Prostate gland (tissue), 2 donors: ENCODE results near the gene NR3C1.

Experiments used
- POLR2A ChIP-seq: fragments of 450-650 bp; IDR thresholded peaks from one replicate; pipeline ENCODE4 v1.6.1; 2016; ENCODE audit warnings: antibody characterized with exemption, mild to moderate bottlenecking
- TF ChIP-seq, protein P1 (sequence below), 4 experiments: fragments of 200-600 bp in 2 of 4; fragments of 450-650 bp in 2 of 4; sonication (generic) in 2 of 4; IDR thresholded peaks; 1 replicate in 3 of 4; 2 replicates in 1 of 4; pipeline ENCODE4 v1.5.1; 2016 to 2019; ENCODE audit warnings: antibody characterized with exemption in 4 of 4, mild to moderate bottlenecking in 2 of 4, moderate library complexity in 2 of 4

DNA sequence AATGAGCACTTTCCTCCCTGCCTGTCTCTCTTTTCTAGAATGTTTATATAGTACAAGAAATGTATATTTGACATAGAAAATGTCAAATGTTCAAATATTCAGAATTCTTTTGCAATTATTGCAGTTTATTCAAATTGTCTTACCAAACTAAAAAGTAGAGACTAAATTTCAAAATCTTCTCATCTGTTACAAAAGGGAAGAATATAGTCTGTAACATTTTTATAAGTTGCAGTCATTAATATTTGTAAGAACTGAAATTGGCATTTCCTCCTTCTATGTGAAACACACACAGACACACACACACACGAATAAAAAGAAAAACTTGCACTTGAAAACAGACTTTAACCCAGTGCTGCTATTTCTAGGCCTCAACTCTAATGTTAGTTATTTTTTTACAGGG lies 56.4 kb downstream of the NR3C1 start:
- TF ChIP-seq, protein P1, sequence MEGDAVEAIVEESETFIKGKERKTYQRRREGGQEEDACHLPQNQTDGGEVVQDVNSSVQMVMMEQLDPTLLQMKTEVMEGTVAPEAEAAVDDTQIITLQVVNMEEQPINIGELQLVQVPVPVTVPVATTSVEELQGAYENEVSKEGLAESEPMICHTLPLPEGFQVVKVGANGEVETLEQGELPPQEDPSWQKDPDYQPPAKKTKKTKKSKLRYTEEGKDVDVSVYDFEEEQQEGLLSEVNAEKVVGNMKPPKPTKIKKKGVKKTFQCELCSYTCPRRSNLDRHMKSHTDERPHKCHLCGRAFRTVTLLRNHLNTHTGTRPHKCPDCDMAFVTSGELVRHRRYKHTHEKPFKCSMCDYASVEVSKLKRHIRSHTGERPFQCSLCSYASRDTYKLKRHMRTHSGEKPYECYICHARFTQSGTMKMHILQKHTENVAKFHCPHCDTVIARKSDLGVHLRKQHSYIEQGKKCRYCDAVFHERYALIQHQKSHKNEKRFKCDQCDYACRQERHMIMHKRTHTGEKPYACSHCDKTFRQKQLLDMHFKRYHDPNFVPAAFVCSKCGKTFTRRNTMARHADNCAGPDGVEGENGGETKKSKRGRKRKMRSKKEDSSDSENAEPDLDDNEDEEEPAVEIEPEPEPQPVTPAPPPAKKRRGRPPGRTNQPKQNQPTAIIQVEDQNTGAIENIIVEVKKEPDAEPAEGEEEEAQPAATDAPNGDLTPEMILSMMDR (IDR thresholded peaks at IDR 0.05), result no peak
- TF ChIP-seq POLR2A, result no peak
